Activated naive CD4-positive, alpha-beta T cell treated with anti-CD3 and anti-CD28 coated beads, Interleukin-2, amount 10 ng/mL, durations not matched to agents 7 days and 5 days (primary cell): Measurements from ENCODE around the gene HBP1.

Source experiments
- CTCF ChIA-PET: fragments of 350-600 bp; sonication (Branson Sonifier 250); formaldehyde crosslinking; loops from one replicate; lab custom pipeline; 2021; ENCODE audit warnings: antibody characterized with exemption; lab: Charles Lee
- DNase-seq: peaks from one replicate; pipeline ENCODE4 v3.0.0-alpha.2; 2020
- H3K27ac Mint-ChIP-seq: one replicate; pipeline ENCODE4 v1.8.0; 2021; ENCODE audit warnings: mild to moderate bottlenecking, moderate library complexity, mixed read lengths
- H3K27me3 Mint-ChIP-seq: one replicate; pipeline ENCODE4 v1.8.0; 2021; ENCODE audit warnings: mild to moderate bottlenecking, mixed read lengths
- H3K36me3 Mint-ChIP-seq: one replicate; pipeline ENCODE4 v1.8.0; 2021; ENCODE audit warnings: mixed read lengths
- H3K4me1 Mint-ChIP-seq: one replicate; pipeline ENCODE4 v1.8.0; 2021; ENCODE audit warnings: mixed read lengths
- H3K4me3 Mint-ChIP-seq: one replicate; pipeline ENCODE4 v1.8.0; 2021; ENCODE audit warnings: mild to moderate bottlenecking, moderate library complexity, mixed read lengths
- H3K9me3 Mint-ChIP-seq: one replicate; pipeline ENCODE4 v1.8.0; 2021; ENCODE audit warnings: mixed read lengths

Gene HBP1

DNA sequence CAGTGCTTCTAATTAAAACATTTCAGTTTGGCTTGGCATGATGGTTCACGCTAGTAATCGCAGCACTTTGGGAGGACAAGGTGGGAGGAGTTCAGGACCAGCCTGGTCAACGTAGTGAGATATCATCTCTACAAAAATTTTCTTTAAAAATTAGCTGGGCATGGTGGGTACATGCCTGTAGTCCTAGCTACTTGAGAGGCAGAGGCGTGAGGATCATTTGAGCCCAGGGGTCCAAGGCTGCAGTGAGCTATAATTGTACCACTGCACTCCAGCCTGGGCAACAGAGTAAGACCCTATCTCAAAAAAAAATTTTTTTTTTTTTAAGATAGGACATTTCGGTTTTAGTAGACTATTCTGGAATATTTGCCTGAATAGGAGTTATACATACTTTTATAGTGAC is 12.4 kb downstream of the HBP1 start:
- no peaks in the 10 kb centered on the region for H3K9me3 Mint-ChIP-seq
- no peak for DNase-seq
- H3K27ac Mint-ChIP-seq = no peak overlapping the region
- H3K4me3 Mint-ChIP-seq = no peak overlapping the region
- peaks cover 3% of the 10 kb centered on the region for H3K4me1 Mint-ChIP-seq
- H3K36me3 Mint-ChIP-seq = peaks cover 25% of the 10 kb centered on the region
- H3K27me3 Mint-ChIP-seq = no peaks in the 10 kb centered on the region
- CTCF ChIA-PET = interaction anchor here (0.7 kb wide), 1 partner anchor 12 kb away, joined by 3 read pairs; no protein-coding TSS in a partner anchor

DNA sequence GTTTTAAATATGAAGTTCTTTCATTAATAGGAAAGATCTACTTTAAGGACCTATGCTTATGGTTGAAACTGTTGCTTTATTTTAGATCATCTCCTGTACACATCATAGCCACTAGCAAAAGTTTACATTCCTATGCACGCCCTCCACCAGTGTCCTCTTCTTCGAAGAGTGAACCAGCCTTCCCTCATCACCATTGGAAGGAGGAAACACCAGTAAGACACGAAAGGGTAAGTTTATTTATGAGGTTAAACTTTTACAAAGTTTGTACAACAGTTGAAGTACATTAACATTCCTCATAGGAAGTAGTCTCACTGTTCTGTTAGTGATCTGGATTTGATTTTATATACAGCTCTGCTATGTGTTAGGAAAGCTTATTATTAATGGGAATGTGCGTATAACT is 16.9 kb downstream of the HBP1 start:
- H3K4me1 Mint-ChIP-seq = no peaks in the 10 kb centered on the region
- no peak for DNase-seq
- H3K27ac Mint-ChIP-seq = no peak overlapping the region
- H3K36me3 Mint-ChIP-seq = peaks cover 54% of the 10 kb centered on the region
- no peaks in the 10 kb centered on the region for H3K9me3 Mint-ChIP-seq
- H3K27me3 Mint-ChIP-seq = no peaks in the 10 kb centered on the region
- H3K4me3 Mint-ChIP-seq = no peak overlapping the region
- CTCF ChIA-PET = no interaction called here

DNA sequence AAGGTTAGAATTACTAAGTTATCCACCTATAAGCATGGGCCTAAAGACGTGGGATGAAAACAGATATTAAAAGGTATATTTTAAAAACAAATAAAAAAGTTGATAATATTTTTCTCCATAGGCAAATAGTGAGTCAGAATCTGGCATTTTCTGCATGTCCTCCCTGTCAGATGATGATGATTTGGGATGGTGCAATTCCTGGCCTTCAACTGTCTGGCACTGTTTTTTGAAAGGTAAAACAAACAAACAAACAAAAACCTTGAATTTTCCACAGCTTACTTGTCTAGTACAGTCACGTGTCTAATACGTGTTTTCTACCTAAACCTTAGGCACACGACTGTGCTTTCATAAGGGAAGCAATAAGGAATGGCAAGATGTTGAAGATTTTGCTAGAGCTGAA is 17.4 kb downstream of the HBP1 start:
- Mint-ChIP-seq H3K4me3 (no peak overlapping the region), H3K9me3 (no peaks in the 10 kb centered on the region), H3K36me3 (peaks cover 51% of the 10 kb centered on the region), H3K4me1 (no peaks in the 10 kb centered on the region), H3K27me3 (no peaks in the 10 kb centered on the region), H3K27ac (no peak overlapping the region)
- DNase-seq = no peak
- CTCF ChIA-PET = no interaction called here

DNA sequence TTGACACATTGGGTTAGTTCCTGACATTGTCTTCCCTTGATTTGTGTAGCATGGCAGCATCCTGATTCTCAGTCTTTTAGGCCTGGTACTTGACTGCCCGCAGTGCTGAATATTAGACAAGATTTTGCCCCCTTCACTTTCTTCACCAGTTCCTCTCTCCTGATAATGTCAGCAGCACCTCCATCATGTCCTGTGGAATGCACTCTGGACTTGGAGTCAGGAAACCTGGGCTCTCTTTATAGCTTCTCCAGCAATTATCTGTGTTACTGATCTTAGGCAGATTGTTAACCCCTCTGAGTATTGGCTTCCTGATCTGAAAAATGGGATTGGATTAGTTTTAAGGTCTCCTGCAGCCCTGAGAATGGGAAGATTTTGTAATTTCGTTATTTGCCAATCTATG is 19.0 kb downstream of the HBP1 start:
- no peak overlapping the region for H3K4me3 Mint-ChIP-seq
- no peaks in the 10 kb centered on the region for H3K9me3 Mint-ChIP-seq
- peak overlapping the region; percentile 69 for H3K27ac Mint-ChIP-seq
- no peak for DNase-seq
- no peaks in the 10 kb centered on the region for H3K4me1 Mint-ChIP-seq
- CTCF ChIA-PET = no interaction called here
- H3K27me3 Mint-ChIP-seq = no peaks in the 10 kb centered on the region
- peaks cover 54% of the 10 kb centered on the region for H3K36me3 Mint-ChIP-seq

DNA sequence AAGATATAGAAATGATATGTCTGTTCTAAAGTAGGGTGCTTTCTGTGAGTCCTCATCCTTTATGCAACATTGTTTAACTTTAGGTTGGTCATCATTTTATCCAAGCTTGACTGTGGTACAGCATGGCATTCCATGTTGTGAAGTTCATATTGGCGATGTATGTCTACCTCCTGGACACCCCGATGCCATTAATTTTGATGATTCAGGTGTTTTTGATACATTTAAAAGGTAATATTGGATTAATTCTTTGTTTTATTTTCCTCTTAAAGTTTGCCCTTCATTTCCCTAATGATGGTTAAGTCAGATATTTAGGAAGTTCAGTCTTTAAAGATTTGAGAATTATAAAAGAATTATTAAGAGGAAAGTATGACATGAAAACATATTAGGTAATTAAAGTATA is 21.3 kb downstream of the HBP1 start:
- Mint-ChIP-seq H3K36me3 (peaks cover 46% of the 10 kb centered on the region), H3K9me3 (no peaks in the 10 kb centered on the region), H3K27ac (no peak overlapping the region), H3K4me1 (no peaks in the 10 kb centered on the region), H3K27me3 (no peaks in the 10 kb centered on the region), H3K4me3 (no peak overlapping the region)
- CTCF ChIA-PET = interaction anchor here (0.5 kb wide), 1 partner anchor 8 kb away, joined by 3 read pairs; no protein-coding TSS in a partner anchor
- DNase-seq = no peak

DNA sequence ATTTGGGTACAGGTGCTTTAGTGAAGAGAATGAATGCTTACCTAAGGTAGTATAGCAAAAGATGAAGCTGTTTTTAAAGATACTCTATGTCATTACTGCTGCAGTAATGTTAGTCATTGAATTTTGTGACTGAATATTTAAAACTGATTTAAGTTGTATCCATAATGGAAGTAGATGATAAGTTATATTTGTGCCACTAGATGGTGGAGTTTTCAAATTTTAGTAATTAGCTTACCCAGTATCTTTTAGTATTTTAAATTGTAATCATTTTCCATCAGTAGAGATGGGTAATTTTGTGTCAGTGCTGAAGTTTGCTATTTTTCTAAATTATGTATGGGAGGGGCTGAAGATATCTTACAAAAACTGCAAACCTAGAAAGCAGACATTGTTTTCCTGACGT is 25.2 kb downstream of the HBP1 start:
- DNase-seq = no peak
- H3K27me3 Mint-ChIP-seq = no peaks in the 10 kb centered on the region
- H3K9me3 Mint-ChIP-seq = no peaks in the 10 kb centered on the region
- H3K27ac Mint-ChIP-seq = no peak overlapping the region
- peaks cover 39% of the 10 kb centered on the region for H3K36me3 Mint-ChIP-seq
- H3K4me3 Mint-ChIP-seq = no peak overlapping the region
- no peaks in the 10 kb centered on the region for H3K4me1 Mint-ChIP-seq
- CTCF ChIA-PET = interaction anchor here (1.1 to 1.4 kb wide), 4 partner anchors 44 to 681 kb away, joined by 3 to 4 read pairs (median 4); no protein-coding TSS in a partner anchor

DNA sequence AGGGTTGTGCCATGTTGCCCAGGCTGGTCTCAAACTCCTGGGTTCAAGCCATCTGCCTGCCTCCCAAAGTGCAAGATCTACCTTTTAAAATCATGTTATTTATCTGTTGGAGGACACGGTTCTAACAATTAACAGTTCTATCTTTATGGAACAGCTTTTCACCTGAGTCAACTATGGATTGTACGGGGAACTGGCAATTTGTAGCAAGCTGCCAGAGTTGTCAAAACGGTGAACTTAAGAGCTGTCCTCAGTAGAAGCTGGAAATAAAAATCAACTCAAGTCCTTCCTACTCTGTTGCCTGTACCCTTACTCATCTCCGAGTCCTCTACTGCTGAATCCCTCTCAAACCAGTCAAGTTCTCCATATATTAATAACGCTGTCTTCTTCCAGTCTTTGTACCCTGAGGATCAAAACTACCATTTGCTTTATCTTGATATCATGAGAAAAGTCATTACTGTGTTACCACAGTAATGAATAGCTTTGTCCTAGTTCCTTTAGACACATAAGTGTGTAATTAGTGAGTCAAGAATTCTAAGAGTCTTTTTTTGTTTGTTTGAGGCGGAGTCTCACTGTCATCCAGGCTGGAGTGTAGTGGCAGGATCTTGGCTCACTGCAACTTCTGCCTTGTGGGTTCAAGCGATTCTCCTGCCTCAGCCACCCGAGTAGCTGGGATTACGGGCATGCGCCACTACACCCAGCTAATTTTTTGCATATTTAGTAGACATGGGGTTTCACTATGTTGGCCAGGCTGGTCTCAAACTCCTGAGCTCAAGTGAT is 28.2 kb downstream of the HBP1 start:
- Mint-ChIP-seq H3K4me1 (no peaks in the 10 kb centered on the region), H3K27ac (no peak overlapping the region), H3K36me3 (peaks cover 48% of the 10 kb centered on the region), H3K4me3 (no peak overlapping the region), H3K9me3 (no peaks in the 10 kb centered on the region), H3K27me3 (no peaks in the 10 kb centered on the region)
- CTCF ChIA-PET = interaction anchor here (0.8 kb wide), 2 partner anchors 670 to 682 kb away, joined by 3 read pairs; no protein-coding TSS in a partner anchor
- no peak for DNase-seq

DNA sequence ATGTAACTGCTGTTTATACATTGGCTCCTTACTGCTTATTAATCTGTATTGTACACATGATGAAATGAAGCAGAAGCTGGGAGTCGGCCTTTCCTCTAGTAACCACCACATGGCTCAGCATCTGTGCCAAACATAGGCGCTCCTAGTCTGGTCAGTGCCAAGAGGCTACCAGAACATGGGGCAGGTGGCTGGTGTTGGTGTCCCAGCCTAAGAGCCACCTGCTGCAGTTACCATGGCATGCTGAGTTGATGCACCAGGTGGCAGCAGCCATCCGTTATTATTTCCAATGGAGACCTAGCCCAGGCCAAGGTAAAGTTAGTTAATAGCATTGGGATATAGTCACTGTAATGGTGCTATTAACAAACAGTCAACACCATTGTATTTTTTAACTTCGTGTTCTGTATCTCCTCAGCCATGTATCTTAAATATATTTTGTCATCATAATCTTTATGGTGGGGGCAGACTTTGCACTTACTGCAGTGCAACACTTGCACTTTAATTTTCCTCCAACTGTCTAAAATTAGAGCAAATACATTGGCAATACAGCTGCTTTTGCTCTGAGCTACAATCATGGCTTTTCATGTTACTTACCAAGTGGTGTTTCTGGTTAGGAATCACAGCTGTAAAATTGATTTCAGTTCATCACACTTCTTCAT is 33.1 kb downstream of the HBP1 start:
- H3K27me3 Mint-ChIP-seq = no peaks in the 10 kb centered on the region
- H3K36me3 Mint-ChIP-seq = peaks cover 58% of the 10 kb centered on the region
- DNase-seq = peak; percentile 40
- CTCF ChIA-PET = interaction anchor here (1.4 to 1.7 kb wide), 2 partner anchors 526 to 673 kb away, joined by 3 to 4 read pairs; no protein-coding TSS in a partner anchor
- H3K27ac Mint-ChIP-seq = no peak overlapping the region
- H3K4me3 Mint-ChIP-seq = no peak overlapping the region
- no peaks in the 10 kb centered on the region for H3K4me1 Mint-ChIP-seq
- no peaks in the 10 kb centered on the region for H3K9me3 Mint-ChIP-seq

DNA sequence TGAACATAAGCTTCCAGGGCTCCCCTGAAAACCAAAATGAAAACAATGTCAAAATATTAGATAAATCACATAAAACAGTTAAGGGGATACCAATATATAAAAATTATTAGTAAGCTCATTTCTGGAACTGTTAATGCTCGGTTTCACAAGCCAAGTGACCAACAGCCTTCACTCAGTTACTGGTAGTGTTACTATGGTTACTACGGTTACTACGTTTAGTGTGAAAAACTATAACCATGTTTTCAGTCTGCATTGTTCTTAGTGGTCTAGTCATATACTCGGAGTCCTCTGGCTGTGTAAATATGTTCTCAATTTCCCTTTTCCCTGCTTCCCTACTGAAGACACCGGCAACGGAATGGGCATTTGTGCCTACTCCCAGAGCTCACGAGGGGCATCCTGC is 34.8 kb downstream of the HBP1 start:
- Mint-ChIP-seq H3K4me1 (no peaks in the 10 kb centered on the region), H3K9me3 (no peaks in the 10 kb centered on the region), H3K36me3 (peaks cover 58% of the 10 kb centered on the region), H3K27ac (no peak overlapping the region), H3K27me3 (no peaks in the 10 kb centered on the region), H3K4me3 (no peak overlapping the region)
- DNase-seq = no peak
- CTCF ChIA-PET = interaction anchor here (1.4 kb wide), 1 partner anchor 259 kb away, joined by 5 read pairs; no protein-coding TSS in a partner anchor

DNA sequence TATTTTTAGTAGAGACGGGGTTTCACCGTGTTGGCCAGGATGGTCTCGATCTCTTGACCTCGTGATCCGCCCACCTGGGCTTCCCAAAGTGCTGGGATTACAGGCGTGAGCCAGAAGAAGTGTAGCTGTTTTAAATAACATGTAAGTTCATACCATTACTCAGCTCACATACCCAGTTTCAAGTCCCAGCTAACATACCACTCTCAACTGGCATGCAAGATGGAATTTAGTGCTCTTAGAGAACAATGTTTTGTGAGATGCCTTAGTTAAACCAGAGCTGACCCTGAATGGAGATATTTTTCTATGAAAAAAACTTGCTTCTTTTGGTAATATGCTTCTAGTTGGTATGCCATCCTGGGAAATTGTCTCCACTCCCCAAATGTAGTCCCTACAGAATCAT is 37.3 kb downstream of the HBP1 start:
- Mint-ChIP-seq H3K9me3 (no peaks in the 10 kb centered on the region), H3K4me1 (no peaks in the 10 kb centered on the region), H3K27me3 (no peaks in the 10 kb centered on the region), H3K27ac (no peak overlapping the region), H3K36me3 (peaks cover 49% of the 10 kb centered on the region), H3K4me3 (no peak overlapping the region)
- DNase-seq = no peak
- CTCF ChIA-PET = no interaction called here

DNA sequence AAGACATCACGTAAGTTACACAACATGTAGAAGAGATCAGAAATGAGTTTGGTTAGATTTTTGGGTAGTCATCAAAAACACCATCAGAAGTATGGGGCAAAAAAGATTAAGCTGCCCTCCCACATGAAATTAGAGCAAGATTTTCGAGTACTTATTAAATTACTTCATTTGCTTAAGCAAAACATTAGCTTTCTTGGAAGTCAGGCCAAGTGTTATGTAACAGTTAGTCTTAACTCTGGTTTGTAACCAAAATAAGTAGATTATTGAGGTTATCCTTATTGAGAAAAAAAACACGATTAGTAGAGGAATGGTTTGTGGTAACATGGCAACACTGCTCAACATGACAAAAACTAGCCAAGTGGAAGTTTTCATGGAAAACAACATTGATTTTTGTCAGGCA is 37.9 kb downstream of the HBP1 start:
- DNase-seq = no peak
- H3K36me3 Mint-ChIP-seq = peaks cover 45% of the 10 kb centered on the region
- CTCF ChIA-PET = no interaction called here
- no peaks in the 10 kb centered on the region for H3K4me1 Mint-ChIP-seq
- H3K4me3 Mint-ChIP-seq = no peak overlapping the region
- no peak overlapping the region for H3K27ac Mint-ChIP-seq
- H3K9me3 Mint-ChIP-seq = no peaks in the 10 kb centered on the region
- no peaks in the 10 kb centered on the region for H3K27me3 Mint-ChIP-seq

DNA sequence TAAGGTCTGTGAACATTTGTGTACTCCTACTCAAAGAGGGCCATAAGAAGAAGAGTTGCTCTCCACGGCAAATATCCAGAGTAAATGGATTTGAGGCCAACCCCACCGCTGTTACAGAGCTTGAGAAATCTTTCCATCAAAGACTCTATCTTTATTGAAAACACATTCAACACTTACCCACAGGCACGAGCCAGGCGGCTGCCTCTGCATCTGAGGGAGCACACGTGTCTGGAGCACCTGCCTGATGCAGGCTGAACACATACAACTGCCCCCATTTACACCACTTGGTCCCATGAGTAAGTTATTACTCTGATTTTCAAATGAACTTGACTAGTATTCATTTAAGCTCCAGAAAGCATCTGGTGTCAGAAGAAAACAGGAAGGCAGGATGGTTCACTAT is 38.7 kb downstream of the HBP1 start:
- no peak for DNase-seq
- Mint-ChIP-seq H3K9me3 (no peaks in the 10 kb centered on the region), H3K4me3 (no peak overlapping the region), H3K4me1 (no peaks in the 10 kb centered on the region), H3K36me3 (peaks cover 39% of the 10 kb centered on the region), H3K27me3 (no peaks in the 10 kb centered on the region), H3K27ac (no peak overlapping the region)
- CTCF ChIA-PET = no interaction called here

DNA sequence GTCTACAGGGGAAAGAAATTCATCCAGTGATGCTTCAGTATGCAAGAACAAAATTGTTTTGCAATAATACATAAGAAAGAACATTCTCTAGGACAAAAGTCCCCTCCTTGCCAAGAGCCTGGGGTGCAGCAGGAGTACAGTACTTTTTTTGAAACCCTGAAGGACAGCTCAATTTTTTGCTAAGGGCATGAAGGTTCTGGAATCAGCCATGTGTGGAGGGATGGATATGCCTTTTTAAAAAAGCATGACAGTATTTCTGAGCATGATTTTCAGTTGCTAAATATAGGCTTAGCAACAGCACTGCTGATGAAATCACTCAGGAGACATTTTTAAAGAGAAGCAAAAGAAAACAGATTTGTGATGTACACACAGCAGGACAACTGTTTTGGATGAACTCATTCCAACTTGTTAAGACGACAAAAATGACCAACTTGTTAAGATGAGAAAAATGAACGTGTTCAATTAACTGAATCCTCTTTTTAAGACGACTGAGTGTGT is 39.3 kb downstream of the HBP1 start:
- H3K27ac Mint-ChIP-seq = no peak overlapping the region
- peaks cover under 1% of the 10 kb centered on the region for H3K9me3 Mint-ChIP-seq
- H3K4me1 Mint-ChIP-seq = no peaks in the 10 kb centered on the region
- no peak overlapping the region for H3K4me3 Mint-ChIP-seq
- H3K27me3 Mint-ChIP-seq = no peaks in the 10 kb centered on the region
- peaks cover 39% of the 10 kb centered on the region for H3K36me3 Mint-ChIP-seq
- no peak for DNase-seq
- CTCF ChIA-PET = no interaction called here

DNA sequence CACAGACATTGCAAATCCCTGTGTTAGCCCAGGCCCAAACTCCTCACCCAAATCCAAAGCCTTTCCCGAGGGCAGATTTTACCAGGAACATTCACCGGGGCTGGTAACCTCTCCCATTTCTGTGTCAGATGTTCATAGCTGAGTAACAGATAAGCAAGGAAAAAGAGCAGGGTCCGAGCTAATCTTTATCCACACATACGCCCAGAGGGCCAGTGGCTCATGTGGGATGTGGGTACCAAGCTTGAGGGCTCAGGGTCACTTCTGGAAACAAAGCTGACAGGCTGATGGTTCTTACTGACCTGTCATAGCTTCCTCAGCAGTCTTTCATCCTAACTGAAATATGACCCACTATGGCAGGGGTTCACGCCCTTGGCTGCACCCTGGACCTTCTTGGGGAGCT is 39.8 kb downstream of the HBP1 start:
- no peaks in the 10 kb centered on the region for H3K27me3 Mint-ChIP-seq
- peaks cover 39% of the 10 kb centered on the region for H3K36me3 Mint-ChIP-seq
- no peak overlapping the region for H3K27ac Mint-ChIP-seq
- no peak for DNase-seq
- no peak overlapping the region for H3K4me3 Mint-ChIP-seq
- no peaks in the 10 kb centered on the region for H3K4me1 Mint-ChIP-seq
- CTCF ChIA-PET = interaction anchor here (0.5 kb wide), 1 partner anchor 56 kb away, joined by 3 read pairs; no protein-coding TSS in a partner anchor
- H3K9me3 Mint-ChIP-seq = peaks cover 5% of the 10 kb centered on the region
